ENCODE data around the gene CTCFL.

The CTCFL gene

GRCh38 chr20:57459897-57460296 is 65.0 kb downstream of the CTCFL start:
- no peak for DNase-seq

DNA sequence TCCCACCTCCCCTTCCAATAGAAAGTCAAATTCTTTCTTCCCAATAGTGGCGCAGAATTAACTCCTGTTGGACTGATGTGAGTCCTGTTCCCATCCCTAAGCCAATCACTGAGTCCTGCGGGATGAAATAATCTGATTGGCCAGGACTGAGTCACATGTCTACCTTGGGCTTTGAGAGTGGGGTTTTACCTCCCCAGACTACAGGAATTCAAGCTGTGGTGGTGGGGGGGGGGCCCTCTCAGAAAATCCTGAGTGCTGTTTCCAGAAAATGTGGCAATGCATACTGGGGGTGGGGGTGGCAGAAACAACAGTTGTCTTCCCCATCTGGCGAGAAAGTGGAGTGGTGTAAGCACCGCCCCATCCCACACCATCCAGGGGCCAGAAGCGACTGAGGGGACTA is 65.7 kb downstream of the CTCFL start:
- no peak for DNase-seq

- no peak for DNase-seq
Observed at GRCh38 chr20:57458400-57459160, 66.4 kb downstream of the CTCFL start.

GRCh38 chr20:57457243-57458095 is 67.5 kb downstream of the CTCFL start:
- DNase-seq = no peak

DNA sequence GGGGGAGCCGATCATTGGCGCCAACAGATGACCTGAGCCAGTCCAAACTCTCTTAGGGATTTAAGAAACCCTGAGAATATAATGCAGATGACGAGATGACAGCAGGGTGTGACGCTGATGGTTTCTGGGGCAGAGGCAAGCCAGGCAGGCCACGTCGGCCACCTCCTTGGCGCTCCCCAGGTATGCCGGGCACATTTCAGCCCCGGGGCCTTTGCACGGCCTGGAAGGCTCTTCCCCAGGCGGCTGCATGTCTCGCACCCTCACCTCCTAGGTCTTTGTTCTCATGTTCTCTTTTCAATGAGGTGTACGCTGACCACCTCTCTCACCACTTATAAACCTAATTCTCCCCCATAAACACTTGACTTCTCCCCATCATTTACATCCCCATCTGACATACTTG is 68.8 kb downstream of the CTCFL start:
- DNase-seq = no peak

DNA sequence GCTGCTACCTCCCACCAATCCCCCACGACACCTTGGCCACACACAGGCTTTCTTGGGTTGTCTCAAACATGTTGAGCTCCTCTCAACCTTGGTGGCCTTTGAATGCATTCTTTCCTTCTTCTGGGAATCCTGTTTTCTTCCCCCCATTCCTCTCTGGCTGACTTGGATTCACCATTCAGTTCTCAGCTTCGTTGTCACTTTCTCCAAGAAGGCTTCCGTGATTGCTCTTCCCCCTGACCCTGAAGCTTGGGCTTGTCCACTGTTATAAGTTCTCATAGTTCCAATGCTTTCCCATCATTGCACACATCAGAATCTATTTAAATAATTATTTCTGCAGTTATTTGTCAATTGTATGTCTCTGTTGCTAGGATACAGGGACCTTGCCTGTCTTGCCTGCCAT is 69.6 kb downstream of the CTCFL start:
- no peak for DNase-seq

GRCh38 chr20:57451795-57452661 is 72.9 kb downstream of the CTCFL start:
- no peak for DNase-seq

GRCh38 chr20:57451431-57451794 is 73.5 kb downstream of the CTCFL start:
- DNase-seq = no peak

GRCh38 chr20:57450931-57451330 is 74.0 kb downstream of the CTCFL start:
- no peak for DNase-seq

DNA sequence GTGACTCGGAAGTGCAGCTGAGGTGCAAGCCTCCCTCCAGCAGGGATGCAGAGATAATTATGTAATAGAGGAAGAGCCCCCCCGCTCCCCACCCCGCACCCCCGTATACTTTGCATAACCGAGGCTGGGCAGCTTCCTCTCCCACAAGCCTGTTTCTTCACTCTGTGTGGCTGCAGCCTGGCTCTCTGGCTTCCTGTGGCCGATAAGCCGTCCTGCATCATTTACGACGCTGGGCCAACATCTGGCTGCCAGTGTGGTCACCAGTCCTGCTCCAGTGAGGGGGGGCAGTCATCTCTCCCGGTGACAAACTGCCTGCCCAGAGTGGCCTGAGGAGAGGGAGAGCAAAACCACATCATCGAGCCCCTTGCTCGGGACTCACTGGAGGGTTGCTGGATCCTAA is 74.5 kb downstream of the CTCFL start:
- DNase-seq = no peak

DNA sequence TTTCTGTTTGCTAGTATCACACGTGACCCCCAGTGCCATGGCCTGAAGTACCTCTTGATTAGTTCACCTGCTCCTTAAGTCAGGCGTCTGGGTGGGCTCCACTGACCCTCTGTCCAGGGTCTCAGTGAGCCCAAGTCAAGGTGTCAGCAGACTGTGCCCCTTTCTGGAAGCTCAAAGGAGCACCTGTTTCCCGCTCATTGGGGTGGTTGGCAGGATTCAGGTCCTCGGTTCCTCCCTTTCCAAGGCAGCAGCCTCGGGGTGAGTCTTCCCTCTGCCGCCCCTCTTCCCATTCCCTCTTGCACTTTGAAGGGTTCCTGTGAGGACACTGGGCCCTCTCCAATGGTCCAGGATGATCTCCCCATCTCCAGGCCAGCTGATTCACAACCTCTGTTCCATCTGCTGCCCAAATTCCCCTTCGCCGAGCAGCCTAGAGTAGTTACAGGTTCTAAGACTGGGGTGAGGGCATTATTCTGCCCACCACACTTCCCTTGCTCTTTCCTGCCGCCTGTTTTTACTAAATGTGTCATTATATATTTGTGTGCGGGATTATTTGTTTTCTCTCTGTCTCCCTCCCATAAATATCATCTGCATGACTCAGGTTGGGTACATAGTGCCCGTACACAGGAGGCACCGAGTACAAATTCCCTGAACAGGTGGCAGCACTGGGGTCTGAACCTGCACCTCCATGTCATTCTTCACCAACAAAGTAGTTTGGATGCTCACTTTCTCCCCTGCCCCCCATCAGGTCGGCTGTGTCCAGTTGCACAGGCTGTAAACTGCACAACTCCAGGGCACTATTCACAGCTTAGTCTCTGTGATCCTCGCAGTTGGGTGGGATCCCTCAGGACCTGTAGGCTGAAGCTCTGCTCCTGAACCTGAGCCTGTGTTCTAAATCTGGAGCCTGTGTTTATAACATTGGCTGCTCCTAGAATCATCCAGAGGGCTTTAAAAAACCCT is 75.3 kb downstream of the CTCFL start:
- no peak for DNase-seq

GRCh38 chr20:57448764-57449354 is 76.1 kb downstream of the CTCFL start:
- DNase-seq = no peak

Measured in NCI-H2107 (cell line).